Neural crest cell (in vitro differentiated cells): ENCODE measurements around the gene FAM184B. TPM values are rescaled to one million over a fixed set of nuclear protein-coding genes. Genes with fewer than 3 reads are reported as not detected.

ENCODE experiments used
- DNase-seq: peaks from one replicate; pipeline ENCODE4 v3.0.0; 2021; ENCODE audit warnings: low read depth, mixed read lengths, low spot score
- H3K27ac Mint-ChIP-seq: one replicate; pipeline ENCODE4 v1.8.0; 2021; ENCODE audit warnings: mild to moderate bottlenecking, mixed read lengths; ENCODE audit not compliant: unreplicated experiment
- H3K27me3 Mint-ChIP-seq: 2 replicates; pipeline ENCODE4 v1.8.0; 2021; ENCODE audit warnings: low read depth, mild to moderate bottlenecking, mixed read lengths
- H3K36me3 Mint-ChIP-seq: 2 replicates; pipeline ENCODE4 v1.8.0; 2021; ENCODE audit warnings: low read depth, mild to moderate bottlenecking, mixed read lengths
- H3K4me1 Mint-ChIP-seq: 2 replicates; pipeline ENCODE4 v1.8.0; 2021; ENCODE audit warnings: mixed read lengths
- H3K4me3 Mint-ChIP-seq: one replicate; pipeline ENCODE4 v1.8.0; 2021; ENCODE audit warnings: mild to moderate bottlenecking, mixed read lengths
- H3K9me3 Mint-ChIP-seq: 2 replicates; pipeline ENCODE4 v1.8.0; 2021; ENCODE audit warnings: mixed read lengths
- CTCF ChIP-seq: fragments of 200-600 bp; sonication (generic); conservative IDR thresholded peaks from 2 replicates; pipeline ENCODE4 v1.5.0; 2021; ENCODE audit warnings: antibody characterized with exemption, mild to moderate bottlenecking
- total RNA-seq: library from RNA; stranded (reverse); gene quantifications from 2 replicates; pipeline ENCODE4 v1.2.1, GENCODE V29; 2021

The FAM184B gene
- total RNA-seq, 1 donor from 2014 or later, result 0.12 TPM

- Mint-ChIP-seq H3K4me3 (peak overlapping the region; percentile 72), H3K36me3 (peaks cover 10% of the 10 kb centered on the region), H3K9me3 (no peaks in the 10 kb centered on the region), H3K4me1 (peaks cover 28% of the 10 kb centered on the region), H3K27ac (peak overlapping the region; percentile 88), H3K27me3 (no peaks in the 10 kb centered on the region)
- no peak for TF ChIP-seq CTCF
- no peak for DNase-seq
Observed at GRCh38 chr4:17583941-17584340, 197.5 kb downstream of the FAM184B start.

GRCh38 chr4:17583276-17583675 is 198.1 kb downstream of the FAM184B start:
- Mint-ChIP-seq H3K4me3 (no peak overlapping the region), H3K27ac (no peak overlapping the region), H3K27me3 (no peaks in the 10 kb centered on the region), H3K9me3 (no peaks in the 10 kb centered on the region), H3K36me3 (peaks cover 10% of the 10 kb centered on the region), H3K4me1 (peaks cover 34% of the 10 kb centered on the region)
- no peak for DNase-seq
- no peak for TF ChIP-seq CTCF

- no peak for DNase-seq
- Mint-ChIP-seq H3K4me1 (peaks cover 38% of the 10 kb centered on the region), H3K9me3 (no peaks in the 10 kb centered on the region), H3K36me3 (peaks cover 7% of the 10 kb centered on the region), H3K4me3 (no peak overlapping the region), H3K27me3 (no peaks in the 10 kb centered on the region), H3K27ac (no peak overlapping the region)
- no peak for TF ChIP-seq CTCF
Observed at GRCh38 chr4:17580969-17581368, 200.5 kb downstream of the FAM184B start.

Other genes starting within 250 kb of the FAM184B start
- 46.7 and 49.0 TPM in 2 replicates for gene LAP3, start 204.4 kb downstream of the FAM184B start, total RNA-seq
- 97.8 and 100 TPM in 2 replicates for gene MED28, start 167.0 kb downstream of the FAM184B start, total RNA-seq
- gene DCAF16, start 29.1 kb upstream of the FAM184B start, total RNA-seq, result 57.4 and 58.2 TPM in 2 replicates
- 75.8 and 79.6 TPM in 2 replicates for gene NCAPG, start 29.4 kb upstream of the FAM184B start, total RNA-seq
- gene LCORL, start 240.1 kb upstream of the FAM184B start, total RNA-seq, result 26.1 and 29.0 TPM in 2 replicates